NCI-H1694 (cell line): Measurements from ENCODE around the gene MED29.

ENCODE experiments used
- DNase-seq: peaks from one replicate; lab custom pipeline; 2025; lab: John Stamatoyannopoulos, UW

MED29 gene, protein sequence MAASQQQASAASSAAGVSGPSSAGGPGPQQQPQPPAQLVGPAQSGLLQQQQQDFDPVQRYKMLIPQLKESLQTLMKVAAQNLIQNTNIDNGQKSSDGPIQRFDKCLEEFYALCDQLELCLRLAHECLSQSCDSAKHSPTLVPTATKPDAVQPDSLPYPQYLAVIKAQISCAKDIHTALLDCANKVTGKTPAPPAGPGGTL

GRCh38 chr19:39390751-39391437 is at the start of gene MED29, which contains the start of gene PAF1:
Gene MED29 (plus strand): TSS chr19:39391378. CDS start chr19:39391423, 45 bp downstream.
Gene PAF1 (minus strand): TSS chr19:39391106. CDS start chr19:39390864, 242 bp downstream.
- peak; percentile 99 for DNase-seq

DNA sequence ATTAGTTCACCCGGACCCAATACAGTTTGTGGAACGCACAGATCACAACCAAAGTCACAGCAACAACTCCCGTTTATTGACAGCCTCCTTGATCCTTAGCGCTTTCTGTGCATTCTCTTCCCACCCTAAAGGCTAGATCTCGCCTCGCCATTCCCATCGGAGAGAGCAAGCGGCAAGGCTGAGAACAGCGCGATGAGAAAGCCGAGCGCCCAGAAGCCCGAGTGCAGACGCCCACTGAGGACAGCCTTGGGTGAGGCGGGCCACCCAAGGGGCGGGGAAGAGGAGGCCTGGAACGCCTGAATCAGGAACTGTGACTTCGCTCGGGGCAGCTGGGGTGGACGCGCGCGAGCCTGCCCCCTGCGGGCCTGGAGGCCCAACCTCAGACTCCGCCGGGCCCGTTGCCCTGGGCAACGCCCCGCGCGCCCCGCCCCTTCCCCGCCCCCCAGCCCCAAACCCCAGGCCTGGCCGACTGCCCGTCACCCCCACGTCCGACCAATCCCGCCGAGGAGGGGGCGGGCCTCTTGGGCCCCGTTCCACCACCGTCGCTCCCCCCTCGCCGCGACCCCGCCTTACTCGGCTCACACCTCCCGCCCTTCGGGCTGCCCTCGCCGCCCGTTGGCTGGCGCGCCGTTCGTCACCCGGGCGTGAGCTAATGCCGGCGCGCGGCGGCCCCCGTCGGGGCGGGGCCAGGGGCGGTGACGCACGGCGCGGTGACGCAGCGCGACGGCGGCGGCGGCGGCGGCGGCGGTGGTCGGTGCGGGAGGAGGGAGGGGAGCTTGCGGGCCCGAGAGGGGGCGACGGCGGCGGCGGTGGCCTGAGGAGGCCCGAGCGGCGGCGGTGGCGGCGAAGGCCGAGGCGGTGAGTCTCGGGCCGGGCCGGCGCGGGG is 49.2 kb upstream of the MED29 start, which contains the start of gene SAMD4B:
Gene SAMD4B, plus strand, starts transcription at position 703 of the 886 bp plus-strand sequence. CDS start 14,473 bp downstream, outside the sequence.
- DNase-seq: peak; percentile 97

- DNase-seq: no peak
Observed at GRCh38 chr19:39342647-39343305, 48.4 kb upstream of the MED29 start.

GRCh38 chr19:39345956-39346355 is 45.2 kb upstream of the MED29 start:
- no peak for DNase-seq

DNA sequence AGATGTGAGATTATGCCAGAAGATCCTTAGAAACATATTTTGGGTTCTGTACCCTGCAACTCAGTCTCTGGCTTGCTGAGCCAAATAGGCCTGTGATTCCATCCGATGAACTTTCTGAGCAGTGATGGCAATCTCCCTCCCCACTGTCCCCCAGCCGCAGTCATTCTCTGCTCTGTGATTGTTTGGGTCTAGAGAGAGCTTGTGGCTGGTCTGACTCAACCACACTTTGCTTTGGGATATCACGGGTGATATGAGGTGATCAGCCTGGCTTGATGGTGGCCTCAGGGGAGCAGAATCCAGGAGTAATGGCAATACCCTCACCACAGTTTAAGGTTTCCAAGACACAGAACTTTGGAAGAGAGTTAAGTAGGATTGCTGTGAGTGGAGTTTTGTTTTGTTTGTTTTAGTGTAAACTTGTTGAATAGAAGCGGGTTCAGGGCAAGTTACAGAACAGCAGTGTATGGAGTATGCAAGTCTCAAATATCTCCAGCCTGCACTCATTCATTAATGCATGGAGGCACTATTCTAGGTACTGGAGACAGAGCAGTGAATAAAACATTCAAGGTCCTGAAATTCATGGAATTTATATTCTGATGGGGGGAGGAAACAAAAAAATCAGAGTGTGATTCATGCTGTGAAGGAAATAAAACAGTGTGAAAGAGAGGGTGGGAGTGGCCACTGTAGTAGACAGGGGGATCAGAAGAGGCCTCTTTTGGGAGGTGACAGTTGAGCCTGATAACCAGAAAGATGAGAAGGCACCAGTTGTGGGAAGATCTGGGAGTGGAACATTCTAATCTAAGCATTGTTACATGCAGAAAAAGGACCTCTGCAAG is 43.6 kb upstream of the MED29 start:
- no peak for DNase-seq

DNA sequence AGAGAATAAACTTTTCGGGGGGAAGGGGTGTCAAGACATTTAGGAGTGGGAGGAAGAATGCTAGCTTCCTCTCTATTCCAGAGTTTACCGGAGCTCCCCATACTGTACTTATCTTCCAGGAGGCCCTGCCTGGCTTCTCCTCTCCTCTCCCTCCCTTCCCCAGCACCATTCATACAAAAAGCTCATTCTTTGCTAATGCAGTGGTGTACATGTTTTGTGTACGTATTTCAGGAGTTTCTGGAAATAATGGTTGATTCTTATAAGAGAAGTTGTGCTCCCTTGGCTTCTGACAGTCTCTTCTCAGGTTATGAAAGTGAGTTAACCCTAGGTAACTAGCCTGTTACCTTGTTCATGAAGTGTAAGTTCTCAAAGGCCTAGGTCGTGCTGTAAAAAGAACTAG is 41.9 kb upstream of the MED29 start:
- no peak for DNase-seq

- no peak for DNase-seq
Observed at GRCh38 chr19:39350156-39350555, 41.0 kb upstream of the MED29 start.

DNA sequence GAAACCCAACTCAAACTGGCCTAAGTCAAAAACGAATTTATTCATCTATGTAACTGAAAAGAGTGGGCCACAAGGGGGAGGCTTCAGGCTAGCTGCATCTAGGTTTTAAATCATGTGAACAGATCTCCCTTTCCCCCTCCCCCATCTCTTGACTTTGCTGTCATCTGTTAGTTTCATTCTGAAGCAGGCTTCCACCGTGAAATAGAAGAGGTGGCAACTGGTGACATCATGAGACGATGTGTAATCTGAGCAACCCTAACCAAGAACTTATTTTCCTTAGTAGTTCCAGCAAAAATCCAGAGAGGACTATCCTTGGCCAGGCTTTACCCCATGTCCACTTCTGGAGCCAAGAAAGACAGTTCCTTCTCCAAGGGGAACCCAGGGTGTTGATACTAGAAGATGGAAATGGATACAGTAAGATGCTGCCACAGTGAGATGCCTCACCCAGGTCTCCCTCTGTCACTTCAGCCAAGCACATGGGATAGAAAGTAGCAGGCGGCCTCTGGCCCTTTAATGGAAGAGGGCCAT is 39.6 kb upstream of the MED29 start:
- DNase-seq: no peak

DNA sequence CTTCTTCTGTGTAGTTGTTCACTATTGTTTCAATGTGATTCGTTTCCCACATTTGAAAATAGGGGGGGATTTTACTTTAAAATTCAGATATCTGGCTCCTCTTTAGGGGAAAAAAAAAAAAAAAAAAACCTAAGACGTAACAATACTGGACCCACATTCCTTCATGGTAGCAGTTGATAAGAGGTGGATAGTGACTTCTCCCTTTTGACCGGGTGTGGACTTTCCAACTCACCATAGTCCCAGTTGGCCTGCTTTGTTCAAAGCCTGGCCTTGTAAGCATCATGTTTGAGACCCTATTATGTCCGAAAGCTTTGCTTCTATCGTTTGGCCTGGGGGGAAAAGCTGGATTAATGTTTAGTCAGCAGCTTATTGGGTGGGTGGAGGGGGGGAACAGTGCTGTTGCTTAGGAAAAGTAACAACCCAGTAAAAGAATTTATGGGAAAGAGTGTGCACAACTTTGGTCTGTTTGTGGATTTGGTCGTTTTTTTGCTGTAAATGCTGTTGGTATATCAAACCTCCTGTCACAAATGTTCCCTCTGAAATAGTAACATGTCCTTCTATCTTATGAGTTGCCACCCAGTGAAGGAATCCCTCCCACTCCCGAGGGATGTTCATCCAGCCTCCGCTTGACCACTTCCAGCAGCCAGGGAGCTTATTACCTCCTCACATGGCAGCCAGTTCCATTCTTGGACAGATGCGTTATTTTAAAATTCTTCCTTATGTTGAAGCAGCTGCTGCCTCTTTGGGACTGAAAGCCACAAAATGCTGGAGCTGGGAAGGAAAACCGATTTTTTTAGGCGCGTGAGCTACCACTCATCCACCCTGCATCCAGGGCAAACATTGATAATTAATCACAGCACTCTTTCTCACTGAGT is 38.6 kb upstream of the MED29 start:
- no peak for DNase-seq

- no peak for DNase-seq
Observed at GRCh38 chr19:39355253-39355652, 35.9 kb upstream of the MED29 start.

DNA sequence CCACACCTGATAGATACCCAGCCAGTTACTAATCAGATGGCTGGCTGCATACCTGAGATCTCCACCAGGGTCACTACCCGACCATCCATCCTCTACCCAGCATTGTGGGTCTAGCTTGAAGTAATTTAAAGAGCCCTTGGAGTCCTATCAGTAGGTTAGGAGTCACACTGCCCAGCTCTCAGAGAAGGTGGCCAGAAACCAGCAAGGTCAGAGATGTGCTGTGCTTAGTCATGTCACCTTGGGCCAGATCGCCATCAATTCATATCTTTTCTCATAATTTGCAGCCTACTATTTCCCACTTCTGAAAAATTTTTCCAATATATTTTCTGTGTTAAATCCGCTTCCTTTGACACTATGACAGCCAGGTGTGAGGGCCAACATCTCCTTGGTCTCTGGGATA is 35.1 kb upstream of the MED29 start:
- no peak for DNase-seq

DNA sequence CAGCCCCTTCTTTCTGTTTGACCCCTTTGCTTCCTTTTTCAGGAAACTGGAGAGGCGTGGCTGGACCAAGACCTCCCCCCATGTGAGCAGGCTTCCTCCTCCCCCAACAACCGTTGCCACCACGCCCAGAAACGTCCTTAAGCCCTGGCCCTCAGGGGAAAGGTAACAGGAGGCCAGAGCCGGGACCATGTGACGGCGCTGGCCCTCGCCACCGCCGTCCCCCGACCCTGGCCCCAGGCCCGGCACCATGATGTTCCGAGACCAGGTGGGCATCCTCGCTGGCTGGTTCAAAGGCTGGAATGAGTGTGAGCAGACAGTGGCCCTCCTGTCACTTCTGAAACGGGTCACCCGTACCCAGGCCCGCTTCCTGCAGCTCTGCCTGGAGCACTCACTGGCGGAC is 34.5 kb upstream of the MED29 start:
- DNase-seq: no peak

DNA sequence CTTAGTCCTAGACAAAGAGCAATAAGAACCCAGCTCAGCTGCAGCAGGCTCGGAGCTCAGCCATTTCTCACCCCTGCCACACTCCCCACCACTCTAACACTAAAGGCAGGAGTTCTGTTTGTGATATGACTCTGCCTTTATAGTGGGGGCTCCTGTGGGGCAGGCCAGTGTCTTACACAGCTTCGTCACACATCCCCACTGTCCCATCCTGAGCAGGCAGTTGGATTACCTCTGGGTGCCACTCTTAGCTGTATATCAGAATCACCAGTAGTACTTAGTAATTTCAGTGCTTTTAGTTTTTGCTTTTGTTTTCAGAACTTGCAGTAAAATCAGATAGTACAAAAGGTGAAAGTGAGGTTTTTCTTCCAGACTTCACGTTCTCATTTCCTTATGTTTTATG is 32.2 kb upstream of the MED29 start:
- DNase-seq: no peak

GRCh38 chr19:39360599-39360998 is 30.6 kb upstream of the MED29 start:
- no peak for DNase-seq

DNA sequence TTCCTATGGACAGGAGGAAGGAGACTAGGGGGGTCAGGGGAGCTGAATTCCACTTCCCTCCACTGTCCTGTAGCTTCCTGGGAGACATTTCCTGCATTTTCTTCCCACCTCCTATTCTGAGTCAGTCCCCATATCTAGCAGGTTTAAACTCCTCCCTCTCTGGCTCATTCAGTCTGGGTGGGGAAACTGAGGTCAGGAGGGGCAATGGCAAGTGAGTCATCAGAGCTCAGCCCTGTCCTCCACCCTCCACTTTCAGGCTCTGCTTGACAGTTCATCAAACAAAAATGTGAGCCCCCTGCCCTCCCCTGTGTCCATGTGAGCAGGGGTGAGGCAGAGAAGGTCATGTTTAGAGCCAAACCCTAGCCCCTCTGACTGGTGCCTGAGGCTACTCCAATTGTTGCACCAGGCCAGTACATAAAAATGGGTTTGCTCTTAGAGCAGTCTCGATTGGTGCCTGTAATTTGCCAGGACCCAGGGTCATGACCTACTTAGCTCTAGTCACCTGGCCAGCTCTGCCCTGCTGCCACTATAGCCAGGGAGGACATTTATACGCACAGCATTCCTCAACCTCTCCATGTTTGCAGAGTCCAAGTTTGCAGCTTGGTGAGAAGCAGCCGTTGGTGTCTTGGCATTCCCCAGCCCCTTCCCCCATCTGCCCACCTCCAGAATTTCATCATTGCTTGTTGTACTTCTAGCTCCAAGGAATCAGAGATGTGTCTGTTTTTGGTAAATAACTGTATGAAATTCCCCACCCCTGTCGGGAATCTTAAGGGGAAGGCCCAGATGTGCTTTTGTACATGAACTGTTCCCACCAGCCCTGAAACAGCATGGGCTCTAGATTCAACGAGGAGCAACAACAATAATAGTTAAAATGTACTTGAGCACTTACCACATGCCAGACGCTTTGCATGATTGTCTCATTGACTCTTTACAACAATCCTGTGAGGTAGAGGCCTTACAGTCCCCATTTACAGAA is 28.2 kb upstream of the MED29 start:
- DNase-seq: no peak

GRCh38 chr19:39363901-39364457 is 27.2 kb upstream of the MED29 start:
- DNase-seq: peak; percentile 27

DNA sequence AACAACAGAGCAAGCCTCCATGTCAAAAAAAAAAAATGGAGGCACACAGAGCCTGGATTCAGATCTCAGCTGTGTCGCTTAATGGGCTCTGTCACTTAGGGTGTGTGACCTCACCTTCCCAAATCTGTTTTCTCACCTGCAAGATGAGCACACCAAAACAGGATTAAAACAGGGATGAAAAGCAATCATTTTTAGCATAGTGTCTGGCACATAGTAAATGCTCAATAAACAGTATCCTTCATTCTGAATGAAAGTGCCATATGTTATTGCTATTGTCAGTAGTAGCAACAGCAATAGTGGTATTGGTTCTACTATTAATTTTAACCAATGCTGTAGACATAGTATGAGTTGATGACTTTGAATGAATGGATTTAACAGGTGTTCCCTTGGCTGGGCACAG is 25.6 kb upstream of the MED29 start:
- DNase-seq: no peak

GRCh38 chr19:39369200-39369599 is 22.0 kb upstream of the MED29 start:
- DNase-seq: no peak
